ENCODE measurements around the gene POLR2C.
A peak's percentile ranks its signal among the peaks of the same experiment; 100 is the strongest.

Gene POLR2C

GRCh38 chr16:57446531-57447185 is 15.8 kb upstream of the POLR2C start:
- H3K9ac ChIP-seq (ENCODE audit: low read depth in 1 of 2, low read length in 2 of 2) = peak overlapping the region; percentile 80 to 92
- peak overlapping the region; percentile 83 to 95 for H3K4me3 ChIP-seq (ENCODE audit: low read depth in 1 of 2, low read length in 2 of 2)
- peaks cover 0 to 9% of the 10 kb centered on the region in 2 donors for H3K36me3 ChIP-seq (ENCODE audit: control insufficient read depth in 1 of 2, insufficient read depth in 2 of 2, low read length in 2 of 2)
- no peaks in the 10 kb centered on the region for H3K27me3 ChIP-seq (ENCODE audit: control insufficient read depth in 1 of 2, insufficient read depth in 2 of 2, low read length in 2 of 2)
- peaks cover 15 to 22% of the 10 kb centered on the region in 2 donors for H3K4me1 ChIP-seq (ENCODE audit: control insufficient read depth in 1 of 2, insufficient read depth in 2 of 2, low read length in 2 of 2)
- peak overlapping the region; percentile 76 for H3K27ac ChIP-seq (ENCODE audit: low read depth, low read length)
- H3K9me3 ChIP-seq (ENCODE audit: control insufficient read depth in 1 of 2, low read length in 2 of 2) = no peaks in the 10 kb centered on the region

GRCh38 chr16:57447186-57447962 is 15.1 kb upstream of the POLR2C start, which contains the start of the genes CIAPIN1 and COQ9:
TSS of gene CIAPIN1 (minus strand) at chr16:57447385. CDS start at chr16:57440928, 6,457 bp downstream.
TSS of gene COQ9 (plus strand) at chr16:57447479. CDS start at chr16:57447506, 27 bp downstream.
- Histone ChIP-seq H3K4me3 (ENCODE audit: low read depth in 1 of 2, low read length in 2 of 2) (peak within 1 kb of the TSS; percentile 83 to 95), H3K9me3 (ENCODE audit: control insufficient read depth in 1 of 2, low read length in 2 of 2) (no peaks in the 10 kb centered on the region), H3K9ac (ENCODE audit: low read depth in 1 of 2, low read length in 2 of 2) (peak within 1 kb of the TSS; percentile 92 to 93), H3K27me3 (ENCODE audit: control insufficient read depth in 1 of 2, insufficient read depth in 2 of 2, low read length in 2 of 2) (no peaks in the 10 kb centered on the region), H3K4me1 (ENCODE audit: control insufficient read depth in 1 of 2, insufficient read depth in 2 of 2, low read length in 2 of 2) (peaks cover 15 to 22% of the 10 kb centered on the region in 2 donors), H3K36me3 (ENCODE audit: control insufficient read depth in 1 of 2, insufficient read depth in 2 of 2, low read length in 2 of 2) (peaks cover 0 to 15% of the 10 kb centered on the region in 2 donors), H3K27ac (ENCODE audit: low read depth, low read length) (peak within 1 kb of the TSS; percentile 76)

- H3K27ac ChIP-seq (ENCODE audit: low read depth, low read length) = no peak overlapping the region
- H3K4me1 ChIP-seq (ENCODE audit: control insufficient read depth in 1 of 2, insufficient read depth in 2 of 2, low read length in 2 of 2) = peaks cover 6 to 14% of the 10 kb centered on the region in 2 donors
- H3K9ac ChIP-seq (ENCODE audit: low read depth in 1 of 2, low read length in 2 of 2) = no peak overlapping the region
- no peaks in the 10 kb centered on the region for H3K27me3 ChIP-seq (ENCODE audit: control insufficient read depth in 1 of 2, insufficient read depth in 2 of 2, low read length in 2 of 2)
- H3K9me3 ChIP-seq (ENCODE audit: control insufficient read depth in 1 of 2, low read length in 2 of 2) = no peaks in the 10 kb centered on the region
- H3K4me3 ChIP-seq (ENCODE audit: low read depth in 1 of 2, low read length in 2 of 2) = no peak overlapping the region
- H3K36me3 ChIP-seq (ENCODE audit: control insufficient read depth in 1 of 2, insufficient read depth in 2 of 2, low read length in 2 of 2) = peaks cover 30 to 59% of the 10 kb centered on the region in 2 donors
Measured at GRCh38 chr16:57452021-57452420, 10.5 kb upstream of the POLR2C start.

GRCh38 chr16:57462978-57463362 is 491 bp downstream of the POLR2C start:
- Histone ChIP-seq H3K9ac (ENCODE audit: low read depth in 1 of 2, low read length in 2 of 2) (peak overlapping the region; percentile 87 to 95), H3K4me3 (ENCODE audit: low read depth in 1 of 2, low read length in 2 of 2) (peak overlapping the region; percentile 94 to 97), H3K4me1 (ENCODE audit: control insufficient read depth in 1 of 2, insufficient read depth in 2 of 2, low read length in 2 of 2) (peaks cover 11 to 21% of the 10 kb centered on the region in 2 donors), H3K27me3 (ENCODE audit: control insufficient read depth in 1 of 2, insufficient read depth in 2 of 2, low read length in 2 of 2) (no peaks in the 10 kb centered on the region), H3K36me3 (ENCODE audit: control insufficient read depth in 1 of 2, insufficient read depth in 2 of 2, low read length in 2 of 2) (peaks cover 32 to 67% of the 10 kb centered on the region in 2 donors), H3K9me3 (ENCODE audit: control insufficient read depth in 1 of 2, low read length in 2 of 2) (no peaks in the 10 kb centered on the region), H3K27ac (ENCODE audit: low read depth, low read length) (no peak overlapping the region)

- H3K27me3 ChIP-seq (ENCODE audit: control insufficient read depth in 1 of 2, insufficient read depth in 2 of 2, low read length in 2 of 2) = no peaks in the 10 kb centered on the region
- H3K4me3 ChIP-seq (ENCODE audit: low read depth in 1 of 2, low read length in 2 of 2) = no peak overlapping the region
- H3K9me3 ChIP-seq (ENCODE audit: control insufficient read depth in 1 of 2, low read length in 2 of 2) = no peaks in the 10 kb centered on the region
- H3K9ac ChIP-seq (ENCODE audit: low read depth in 1 of 2, low read length in 2 of 2) = no peak overlapping the region
- H3K36me3 ChIP-seq (ENCODE audit: control insufficient read depth in 1 of 2, insufficient read depth in 2 of 2, low read length in 2 of 2) = peaks cover 35 to 72% of the 10 kb centered on the region in 2 donors
- no peak overlapping the region for H3K27ac ChIP-seq (ENCODE audit: low read depth, low read length)
- H3K4me1 ChIP-seq (ENCODE audit: control insufficient read depth in 1 of 2, insufficient read depth in 2 of 2, low read length in 2 of 2) = peaks cover 11 to 21% of the 10 kb centered on the region in 2 donors
Measured at GRCh38 chr16:57464523-57464922, 2.0 kb downstream of the POLR2C start.

GRCh38 chr16:57468346-57468745 is 5.9 kb downstream of the POLR2C start:
- H3K4me1 ChIP-seq (ENCODE audit: control insufficient read depth in 1 of 2, insufficient read depth in 2 of 2, low read length in 2 of 2) = peaks cover 37 to 45% of the 10 kb centered on the region in 2 donors
- no peaks in the 10 kb centered on the region for H3K27me3 ChIP-seq (ENCODE audit: control insufficient read depth in 1 of 2, insufficient read depth in 2 of 2, low read length in 2 of 2)
- H3K9ac ChIP-seq (ENCODE audit: low read depth in 1 of 2, low read length in 2 of 2) = no peak overlapping the region
- no peaks in the 10 kb centered on the region for H3K9me3 ChIP-seq (ENCODE audit: control insufficient read depth in 1 of 2, low read length in 2 of 2)
- no peak overlapping the region for H3K27ac ChIP-seq (ENCODE audit: low read depth, low read length)
- no peak overlapping the region for H3K4me3 ChIP-seq (ENCODE audit: low read depth in 1 of 2, low read length in 2 of 2)
- H3K36me3 ChIP-seq (ENCODE audit: control insufficient read depth in 1 of 2, insufficient read depth in 2 of 2, low read length in 2 of 2) = peaks cover 41 to 91% of the 10 kb centered on the region in 2 donors

- Histone ChIP-seq H3K9me3 (ENCODE audit: control insufficient read depth in 1 of 2, low read length in 2 of 2) (no peaks in the 10 kb centered on the region), H3K4me1 (ENCODE audit: control insufficient read depth in 1 of 2, insufficient read depth in 2 of 2, low read length in 2 of 2) (peaks cover 33 to 38% of the 10 kb centered on the region in 2 donors), H3K9ac (ENCODE audit: low read depth in 1 of 2, low read length in 2 of 2) (no peak overlapping the region), H3K4me3 (ENCODE audit: low read depth in 1 of 2, low read length in 2 of 2) (no peak overlapping the region), H3K27me3 (ENCODE audit: control insufficient read depth in 1 of 2, insufficient read depth in 2 of 2, low read length in 2 of 2) (no peaks in the 10 kb centered on the region), H3K27ac (ENCODE audit: low read depth, low read length) (no peak overlapping the region), H3K36me3 (ENCODE audit: control insufficient read depth in 1 of 2, insufficient read depth in 2 of 2, low read length in 2 of 2) (peaks cover 46 to 94% of the 10 kb centered on the region in 2 donors)
Measured at GRCh38 chr16:57469046-57469445, 6.6 kb downstream of the POLR2C start.

GRCh38 chr16:57469917-57470470 is 7.5 kb downstream of the POLR2C start:
- Histone ChIP-seq H3K9ac (ENCODE audit: low read depth in 1 of 2, low read length in 2 of 2) (peak overlapping the region in 1 of 2 donors; percentile 28), H3K27me3 (ENCODE audit: control insufficient read depth in 1 of 2, insufficient read depth in 2 of 2, low read length in 2 of 2) (no peaks in the 10 kb centered on the region), H3K36me3 (ENCODE audit: control insufficient read depth in 1 of 2, insufficient read depth in 2 of 2, low read length in 2 of 2) (peaks cover 50 to 95% of the 10 kb centered on the region in 2 donors), H3K9me3 (ENCODE audit: control insufficient read depth in 1 of 2, low read length in 2 of 2) (no peaks in the 10 kb centered on the region), H3K4me3 (ENCODE audit: low read depth in 1 of 2, low read length in 2 of 2) (peak overlapping the region in 1 of 2 donors; percentile 27), H3K27ac (ENCODE audit: low read depth, low read length) (no peak overlapping the region), H3K4me1 (ENCODE audit: control insufficient read depth in 1 of 2, insufficient read depth in 2 of 2, low read length in 2 of 2) (peaks cover 30 to 32% of the 10 kb centered on the region in 2 donors)

GRCh38 chr16:57470711-57471110 is 8.2 kb downstream of the POLR2C start:
- H3K27me3 ChIP-seq (ENCODE audit: control insufficient read depth in 1 of 2, insufficient read depth in 2 of 2, low read length in 2 of 2) = no peaks in the 10 kb centered on the region
- no peak overlapping the region for H3K27ac ChIP-seq (ENCODE audit: low read depth, low read length)
- H3K9me3 ChIP-seq (ENCODE audit: control insufficient read depth in 1 of 2, low read length in 2 of 2) = no peaks in the 10 kb centered on the region
- H3K4me3 ChIP-seq (ENCODE audit: low read depth in 1 of 2, low read length in 2 of 2) = peak overlapping the region in 1 of 2 donors; percentile 27
- H3K36me3 ChIP-seq (ENCODE audit: control insufficient read depth in 1 of 2, insufficient read depth in 2 of 2, low read length in 2 of 2) = peaks cover 49 to 92% of the 10 kb centered on the region in 2 donors
- peaks cover 28 to 30% of the 10 kb centered on the region in 2 donors for H3K4me1 ChIP-seq (ENCODE audit: control insufficient read depth in 1 of 2, insufficient read depth in 2 of 2, low read length in 2 of 2)
- H3K9ac ChIP-seq (ENCODE audit: low read depth in 1 of 2, low read length in 2 of 2) = peak overlapping the region; percentile 19 to 28

- Histone ChIP-seq H3K27me3 (ENCODE audit: control insufficient read depth in 1 of 2, insufficient read depth in 2 of 2, low read length in 2 of 2) (no peaks in the 10 kb centered on the region), H3K9me3 (ENCODE audit: control insufficient read depth in 1 of 2, low read length in 2 of 2) (no peaks in the 10 kb centered on the region), H3K36me3 (ENCODE audit: control insufficient read depth in 1 of 2, insufficient read depth in 2 of 2, low read length in 2 of 2) (peaks cover 52 to 91% of the 10 kb centered on the region in 2 donors), H3K4me1 (ENCODE audit: control insufficient read depth in 1 of 2, insufficient read depth in 2 of 2, low read length in 2 of 2) (peaks cover 31 to 33% of the 10 kb centered on the region in 2 donors), H3K4me3 (ENCODE audit: low read depth in 1 of 2, low read length in 2 of 2) (no peak overlapping the region), H3K27ac (ENCODE audit: low read depth, low read length) (no peak overlapping the region), H3K9ac (ENCODE audit: low read depth in 1 of 2, low read length in 2 of 2) (peak overlapping the region; percentile 19 to 28)
Measured at GRCh38 chr16:57471209-57471608, 8.7 kb downstream of the POLR2C start.
